HFFc6 (cell line): ENCODE results near the gene DDAH1. TPM values are rescaled to one million over a fixed set of nuclear protein-coding genes. Genes with fewer than 3 reads are reported as not detected.
A peak's percentile ranks its signal among the peaks of the same experiment; 100 is the strongest.

ENCODE experiments used
- DNase-seq: peaks from one replicate; pipeline ENCODE4 v3.0.0-alpha.2; 2018
- H3K27ac Mint-ChIP-seq: 2 replicates; pipeline ENCODE4 v1.8.0; 2020; ENCODE audit warnings: mild to moderate bottlenecking, mixed read lengths
- H3K27me3 Mint-ChIP-seq: 2 replicates; pipeline ENCODE4 v1.8.0; 2021; ENCODE audit warnings: mild to moderate bottlenecking, moderate library complexity, mixed read lengths; ENCODE audit not compliant: insufficient read depth
- H3K36me3 Mint-ChIP-seq: 2 replicates; pipeline ENCODE4 v1.8.0; 2021; ENCODE audit warnings: low read depth, mixed read lengths
- H3K4me1 Mint-ChIP-seq: 2 replicates; pipeline ENCODE4 v1.8.0; 2020; ENCODE audit warnings: low read depth, mixed read lengths
- H3K4me3 Mint-ChIP-seq: 2 replicates; pipeline ENCODE4 v1.8.0; 2020; ENCODE audit warnings: mild to moderate bottlenecking, moderate library complexity, mixed read lengths
- H3K9me3 Mint-ChIP-seq: 2 replicates; pipeline ENCODE4 v1.8.0; 2020; ENCODE audit warnings: mild to moderate bottlenecking, mixed read lengths
- total RNA-seq, 6 experiments: library from RNA; stranded (reverse); fragmentation: NEBNext Ultra II Directional; extraction: Animal tissue kit (Norgen Biotek cat#: 25700); gene quantifications; 2 replicates in 1 of 6; 3 replicates in 5 of 6; pipeline ENCODE4 v1.2.3, GENCODE V29; 2021
- TF ChIP-seq, protein P1 (sequence below): fragments of 200-600 bp; sonication (generic); IDR thresholded peaks from 2 replicates; pipeline ENCODE4 v1.5.0; 2021; ENCODE audit warnings: antibody characterized with exemption, mild to moderate bottlenecking

DDAH1 gene
- total RNA-seq, 6 experiments from 2014 or later: 235 to 320 (median 277) TPM

DNA sequence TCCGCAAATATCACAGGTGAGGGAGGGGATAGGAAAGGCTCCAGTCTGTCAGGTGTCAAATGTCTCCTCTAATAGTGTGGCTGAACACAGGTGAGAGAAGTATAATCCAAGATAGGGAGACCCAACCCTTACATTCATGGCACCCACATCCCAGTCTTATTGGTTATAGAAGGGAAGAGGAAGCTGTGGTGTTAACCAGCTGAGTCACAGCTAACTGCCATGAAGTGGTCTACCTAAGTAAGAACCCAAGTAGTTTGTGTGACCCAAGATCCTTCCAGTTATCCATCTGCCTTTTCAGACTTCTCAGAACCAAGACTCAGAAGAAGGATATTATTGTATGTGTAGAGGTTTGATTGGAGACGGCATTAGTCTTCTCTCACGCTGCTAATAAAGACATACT is 37.1 kb downstream of the DDAH1 start:
- H3K36me3 Mint-ChIP-seq: peaks cover 75% of the 10 kb centered on the region
- peaks cover 61% of the 10 kb centered on the region for H3K4me1 Mint-ChIP-seq
- H3K4me3 Mint-ChIP-seq: peak overlapping the region; percentile 4; the same call in 1 of the 2 replicates
- TF ChIP-seq, protein P1, sequence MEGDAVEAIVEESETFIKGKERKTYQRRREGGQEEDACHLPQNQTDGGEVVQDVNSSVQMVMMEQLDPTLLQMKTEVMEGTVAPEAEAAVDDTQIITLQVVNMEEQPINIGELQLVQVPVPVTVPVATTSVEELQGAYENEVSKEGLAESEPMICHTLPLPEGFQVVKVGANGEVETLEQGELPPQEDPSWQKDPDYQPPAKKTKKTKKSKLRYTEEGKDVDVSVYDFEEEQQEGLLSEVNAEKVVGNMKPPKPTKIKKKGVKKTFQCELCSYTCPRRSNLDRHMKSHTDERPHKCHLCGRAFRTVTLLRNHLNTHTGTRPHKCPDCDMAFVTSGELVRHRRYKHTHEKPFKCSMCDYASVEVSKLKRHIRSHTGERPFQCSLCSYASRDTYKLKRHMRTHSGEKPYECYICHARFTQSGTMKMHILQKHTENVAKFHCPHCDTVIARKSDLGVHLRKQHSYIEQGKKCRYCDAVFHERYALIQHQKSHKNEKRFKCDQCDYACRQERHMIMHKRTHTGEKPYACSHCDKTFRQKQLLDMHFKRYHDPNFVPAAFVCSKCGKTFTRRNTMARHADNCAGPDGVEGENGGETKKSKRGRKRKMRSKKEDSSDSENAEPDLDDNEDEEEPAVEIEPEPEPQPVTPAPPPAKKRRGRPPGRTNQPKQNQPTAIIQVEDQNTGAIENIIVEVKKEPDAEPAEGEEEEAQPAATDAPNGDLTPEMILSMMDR: no peak
- H3K27ac Mint-ChIP-seq: peak overlapping the region; percentile 79
- H3K9me3 Mint-ChIP-seq: peaks cover 14% of the 10 kb centered on the region; the same call in 1 of the 2 replicates
- DNase-seq: no peak
- peaks cover 4% of the 10 kb centered on the region; the same call in 1 of the 2 replicates for H3K27me3 Mint-ChIP-seq

DNA sequence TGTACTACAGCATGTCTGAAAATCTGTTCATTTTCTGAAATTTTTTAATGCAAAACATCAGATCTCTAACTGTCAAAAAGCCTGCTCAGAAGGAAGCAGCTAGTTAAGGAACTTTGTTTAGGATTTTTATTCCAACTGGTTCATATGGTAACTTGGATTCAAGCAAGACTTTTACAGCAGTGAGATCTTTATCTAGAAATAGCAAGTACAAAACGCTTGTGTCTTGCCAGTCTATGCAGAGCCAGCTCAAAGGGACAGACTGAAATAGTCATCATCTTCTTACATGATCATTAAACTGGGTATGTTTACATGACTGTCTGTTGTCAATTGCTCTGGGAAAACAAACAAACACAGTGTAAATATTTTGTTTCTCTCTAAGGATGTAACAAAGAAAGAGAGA is 37.6 kb downstream of the DDAH1 start:
- TF ChIP-seq, protein P1: no peak
- Mint-ChIP-seq H3K27ac (peak overlapping the region; percentile 79), H3K9me3 (peaks cover 14% of the 10 kb centered on the region; the same call in 1 of the 2 replicates), H3K36me3 (peaks cover 76% of the 10 kb centered on the region), H3K27me3 (peaks cover 4% of the 10 kb centered on the region; the same call in 1 of the 2 replicates), H3K4me3 (peak overlapping the region; percentile 4; the same call in 1 of the 2 replicates), H3K4me1 (peaks cover 66% of the 10 kb centered on the region)
- DNase-seq: peak; percentile 54

DNA sequence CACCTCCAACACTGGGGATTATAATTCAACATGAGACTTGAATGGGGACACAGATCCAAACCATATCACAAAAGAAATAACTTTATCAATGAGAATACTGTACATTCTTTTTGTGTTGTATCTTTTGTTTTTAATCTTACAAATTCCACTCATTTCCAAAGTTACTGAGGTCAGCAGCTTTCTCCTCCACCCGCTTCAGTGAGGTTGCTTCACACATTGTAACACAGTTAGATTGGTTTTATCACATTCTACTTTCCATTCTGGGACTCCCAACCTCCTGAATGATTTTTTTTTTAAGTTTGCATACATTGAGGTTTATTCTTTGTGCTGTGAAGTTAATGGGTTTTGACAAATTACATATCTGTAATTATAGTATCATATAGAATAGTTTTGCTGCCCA is 43.8 kb downstream of the DDAH1 start:
- H3K9me3 Mint-ChIP-seq: no peaks in the 10 kb centered on the region
- no peak overlapping the region for H3K4me3 Mint-ChIP-seq
- peak overlapping the region; percentile 3 for H3K27ac Mint-ChIP-seq
- peaks cover 75% of the 10 kb centered on the region for H3K36me3 Mint-ChIP-seq
- DNase-seq: no peak
- peaks cover 9% of the 10 kb centered on the region for H3K27me3 Mint-ChIP-seq
- H3K4me1 Mint-ChIP-seq: peaks cover 70% of the 10 kb centered on the region
- TF ChIP-seq, protein P1: no peak

DNA sequence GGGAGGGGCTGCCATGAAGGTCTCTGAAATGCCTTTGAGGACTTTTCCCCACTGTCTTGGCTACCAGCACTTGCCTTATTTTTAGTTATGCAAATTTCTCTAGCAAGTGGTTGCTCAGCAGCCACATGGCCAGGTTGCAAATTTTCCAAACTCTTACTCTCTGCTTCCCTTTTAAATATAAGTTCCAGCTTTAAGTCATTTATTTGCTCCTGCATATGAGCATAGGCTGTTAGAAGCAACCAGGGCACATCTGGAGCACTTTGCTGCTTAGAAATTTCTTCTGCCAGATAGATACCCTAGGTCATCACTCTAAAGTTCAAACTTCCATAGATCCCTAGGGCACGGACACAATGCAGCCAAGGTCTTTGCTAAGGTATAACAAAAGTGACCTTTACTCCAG is 44.8 kb downstream of the DDAH1 start:
- H3K27ac Mint-ChIP-seq: peak overlapping the region; percentile 24; the same call in 1 of the 2 replicates
- H3K9me3 Mint-ChIP-seq: no peaks in the 10 kb centered on the region
- no peak for DNase-seq
- H3K27me3 Mint-ChIP-seq: peaks cover 10% of the 10 kb centered on the region
- peaks cover 60% of the 10 kb centered on the region for H3K4me1 Mint-ChIP-seq
- no peak overlapping the region for H3K4me3 Mint-ChIP-seq
- peaks cover 72% of the 10 kb centered on the region for H3K36me3 Mint-ChIP-seq
- TF ChIP-seq, protein P1: no peak

DNA sequence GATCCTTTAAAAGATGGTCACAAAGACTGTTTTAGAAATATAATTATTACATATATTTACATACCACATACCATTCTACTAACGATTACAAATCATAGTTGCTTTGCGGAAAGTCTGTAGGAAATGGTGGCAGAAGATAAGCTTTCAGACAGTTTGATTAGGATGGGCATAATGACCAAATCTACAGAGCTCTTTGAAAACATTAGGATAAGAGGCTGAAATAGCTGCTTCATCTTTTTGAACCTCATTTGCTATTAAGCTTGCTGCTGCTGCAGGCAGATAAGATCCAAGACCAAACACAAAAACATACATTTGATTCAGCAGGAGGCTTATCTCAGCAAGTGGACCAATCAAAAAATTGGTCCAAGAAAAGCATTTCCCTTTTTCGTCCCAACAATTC is 47.1 kb downstream of the DDAH1 start:
- Mint-ChIP-seq H3K27ac (peak overlapping the region; percentile 34; the same call in 1 of the 2 replicates), H3K36me3 (peaks cover 61% of the 10 kb centered on the region), H3K4me3 (no peak overlapping the region), H3K9me3 (no peaks in the 10 kb centered on the region), H3K4me1 (peaks cover 65% of the 10 kb centered on the region), H3K27me3 (peaks cover 10% of the 10 kb centered on the region)
- no peak for DNase-seq
- TF ChIP-seq, protein P1: no peak
